ENCODE measurements around the gene PAQR4.

Gene PAQR4

DNA sequence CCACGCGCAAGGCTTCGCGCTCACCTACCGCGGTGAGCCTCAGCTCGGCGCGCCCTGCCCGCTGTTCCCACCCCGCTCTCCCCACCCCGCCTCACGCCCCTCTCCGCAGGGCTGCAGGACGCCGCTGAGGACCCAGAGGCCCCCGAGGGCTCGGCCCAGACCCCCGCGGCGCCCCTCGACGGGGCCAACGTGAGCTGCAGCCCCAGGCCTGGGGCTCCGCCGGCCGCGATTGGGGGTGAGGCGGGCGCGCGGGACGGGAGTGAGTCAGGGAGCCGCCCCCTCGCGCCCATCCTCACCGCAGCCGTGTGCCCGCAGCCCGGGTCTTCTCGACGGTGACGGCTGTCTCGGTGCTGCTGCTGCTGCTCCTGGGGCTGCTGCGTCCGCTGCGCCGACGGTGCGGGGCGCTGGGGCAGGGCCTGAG lies 1.9 kb upstream of the PAQR4 start:
- TF ChIP-seq, protein P1, sequence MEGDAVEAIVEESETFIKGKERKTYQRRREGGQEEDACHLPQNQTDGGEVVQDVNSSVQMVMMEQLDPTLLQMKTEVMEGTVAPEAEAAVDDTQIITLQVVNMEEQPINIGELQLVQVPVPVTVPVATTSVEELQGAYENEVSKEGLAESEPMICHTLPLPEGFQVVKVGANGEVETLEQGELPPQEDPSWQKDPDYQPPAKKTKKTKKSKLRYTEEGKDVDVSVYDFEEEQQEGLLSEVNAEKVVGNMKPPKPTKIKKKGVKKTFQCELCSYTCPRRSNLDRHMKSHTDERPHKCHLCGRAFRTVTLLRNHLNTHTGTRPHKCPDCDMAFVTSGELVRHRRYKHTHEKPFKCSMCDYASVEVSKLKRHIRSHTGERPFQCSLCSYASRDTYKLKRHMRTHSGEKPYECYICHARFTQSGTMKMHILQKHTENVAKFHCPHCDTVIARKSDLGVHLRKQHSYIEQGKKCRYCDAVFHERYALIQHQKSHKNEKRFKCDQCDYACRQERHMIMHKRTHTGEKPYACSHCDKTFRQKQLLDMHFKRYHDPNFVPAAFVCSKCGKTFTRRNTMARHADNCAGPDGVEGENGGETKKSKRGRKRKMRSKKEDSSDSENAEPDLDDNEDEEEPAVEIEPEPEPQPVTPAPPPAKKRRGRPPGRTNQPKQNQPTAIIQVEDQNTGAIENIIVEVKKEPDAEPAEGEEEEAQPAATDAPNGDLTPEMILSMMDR (IDR thresholded peaks at IDR 0.05) = no peak
- H3K4me3 ChIP-seq = peak overlapping the region; percentile 52
- no peak overlapping the region for H3K27ac ChIP-seq
- DNase-seq (ENCODE audit: low spot score) = no peak

DNA sequence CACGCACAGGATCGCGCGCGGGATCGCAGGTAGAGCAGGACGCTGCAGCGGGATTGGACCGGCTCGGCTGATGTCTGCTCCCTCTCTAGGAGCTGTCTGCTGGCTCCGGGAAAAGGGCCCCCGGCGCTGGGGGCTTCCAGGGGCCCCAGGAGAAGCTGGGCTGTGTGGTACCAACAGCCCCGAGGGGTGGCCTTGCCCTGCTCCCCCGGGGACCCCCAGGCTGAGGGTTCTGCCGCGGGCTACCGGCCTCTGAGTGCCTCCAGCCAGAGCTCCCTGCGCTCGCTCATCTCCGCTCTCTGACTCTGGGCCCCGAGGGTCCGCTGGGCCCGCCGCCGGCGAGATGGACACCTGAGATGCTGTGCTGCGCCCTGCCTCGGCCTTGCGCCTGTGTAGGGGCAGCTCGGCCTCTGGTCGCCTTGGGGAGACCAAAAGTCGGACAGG lies 1.4 kb upstream of the PAQR4 start:
- Histone ChIP-seq H3K4me3 (no peak overlapping the region), H3K27ac (no peak overlapping the region)
- TF ChIP-seq, protein P1 (IDR thresholded peaks at IDR 0.05) = no peak
- DNase-seq (ENCODE audit: low spot score) = no peak

DNA sequence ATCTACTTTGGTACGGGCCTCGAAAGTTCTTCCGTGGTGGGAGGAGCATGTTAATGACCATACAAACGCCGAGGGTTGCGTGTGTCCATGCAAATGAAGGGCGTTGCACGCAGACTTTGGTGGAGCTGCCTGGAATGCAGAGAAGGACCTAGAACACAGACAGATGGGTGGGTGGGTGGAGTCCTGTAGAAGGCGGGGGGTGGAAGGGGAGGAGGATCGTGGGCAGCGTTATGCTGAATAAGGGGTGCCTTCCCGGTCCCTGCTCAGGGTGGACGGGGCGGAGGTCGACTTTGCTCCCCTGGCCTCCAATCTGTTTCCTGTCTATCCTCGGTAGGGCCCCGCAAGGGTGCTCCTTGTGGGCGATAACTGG lies 795 bp upstream of the PAQR4 start:
- H3K27ac ChIP-seq = no peak overlapping the region
- no peak for DNase-seq (ENCODE audit: low spot score)
- TF ChIP-seq, protein P1 (IDR thresholded peaks at IDR 0.05) = no peak
- H3K4me3 ChIP-seq = peak overlapping the region; percentile 74

DNA sequence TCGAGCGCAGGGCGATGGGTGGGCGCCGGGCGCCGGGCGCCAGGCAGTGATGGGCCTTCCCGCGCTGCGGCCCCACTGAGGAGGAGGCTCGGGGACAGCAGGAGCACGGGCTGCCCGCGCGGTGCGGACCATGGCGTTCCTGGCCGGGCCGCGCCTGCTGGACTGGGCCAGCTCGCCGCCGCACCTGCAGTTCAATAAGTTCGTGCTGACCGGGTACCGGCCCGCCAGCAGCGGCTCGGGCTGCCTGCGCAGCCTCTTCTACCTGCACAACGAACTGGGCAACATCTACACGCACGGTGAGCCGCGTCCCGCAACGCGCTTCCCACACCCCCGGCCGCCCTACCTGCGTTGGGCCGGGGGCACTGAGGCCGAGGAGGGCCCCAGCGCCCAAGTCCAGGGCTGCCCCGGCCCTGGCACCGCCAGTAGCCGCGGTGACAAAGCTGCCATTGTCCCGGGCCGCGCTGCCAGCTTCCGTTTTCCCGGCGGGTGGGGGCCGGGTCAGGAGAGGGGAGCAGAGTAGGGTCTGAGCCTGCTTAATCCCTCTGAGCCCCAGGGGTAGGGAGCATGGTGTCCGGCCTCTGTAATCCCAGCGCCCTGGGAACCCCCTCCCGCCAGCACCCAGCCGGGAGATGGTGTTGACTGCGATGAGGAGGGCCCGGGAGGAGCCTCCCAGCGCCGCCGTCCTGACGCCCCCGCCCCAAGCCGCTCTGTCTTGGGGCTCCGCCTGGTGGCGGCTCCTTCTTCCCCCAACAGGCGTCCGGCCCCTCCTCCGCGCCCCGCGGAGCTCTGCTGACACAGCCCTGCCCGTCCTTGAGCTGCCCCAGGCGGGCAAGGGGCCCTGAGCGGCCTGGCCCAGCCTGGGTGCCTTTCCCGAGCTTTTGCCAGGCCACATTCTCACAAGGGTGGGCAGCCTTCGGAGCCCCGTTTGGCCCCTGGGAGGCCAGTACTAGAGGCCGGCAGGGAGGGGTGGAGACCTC lies 685 bp downstream of the PAQR4 start:
- no peak for DNase-seq (ENCODE audit: low spot score)
- TF ChIP-seq, protein P1 (IDR thresholded peaks at IDR 0.05) = no peak
- Histone ChIP-seq H3K27ac (peak overlapping the region in 1 of 2 donors; percentile 55), H3K4me3 (peak overlapping the region; percentile 74)

DNA sequence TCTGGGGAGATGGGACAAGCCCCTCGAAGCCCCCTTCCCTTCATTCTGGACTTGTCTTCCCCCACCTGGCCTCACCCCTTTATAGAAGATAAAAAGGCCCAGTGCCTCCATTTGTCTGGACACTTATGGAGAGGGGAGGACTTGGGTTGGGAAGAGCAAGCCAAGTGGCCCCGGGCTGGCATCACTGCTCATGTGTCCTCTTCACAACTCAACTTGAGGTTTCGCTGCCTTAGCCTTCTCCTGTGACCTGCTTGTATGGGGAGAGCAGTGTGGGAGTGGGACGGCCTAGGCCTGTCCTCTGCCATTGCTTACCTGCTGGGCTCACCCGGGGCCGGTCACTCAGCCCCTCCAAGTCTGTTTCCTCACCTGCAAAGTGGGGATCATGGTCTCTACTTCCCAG lies 1.4 kb downstream of the PAQR4 start:
- DNase-seq (ENCODE audit: low spot score) = no peak
- no peak overlapping the region for H3K27ac ChIP-seq
- peak overlapping the region; percentile 74 for H3K4me3 ChIP-seq
- TF ChIP-seq, protein P1 (IDR thresholded peaks at IDR 0.05) = no peak

DNA sequence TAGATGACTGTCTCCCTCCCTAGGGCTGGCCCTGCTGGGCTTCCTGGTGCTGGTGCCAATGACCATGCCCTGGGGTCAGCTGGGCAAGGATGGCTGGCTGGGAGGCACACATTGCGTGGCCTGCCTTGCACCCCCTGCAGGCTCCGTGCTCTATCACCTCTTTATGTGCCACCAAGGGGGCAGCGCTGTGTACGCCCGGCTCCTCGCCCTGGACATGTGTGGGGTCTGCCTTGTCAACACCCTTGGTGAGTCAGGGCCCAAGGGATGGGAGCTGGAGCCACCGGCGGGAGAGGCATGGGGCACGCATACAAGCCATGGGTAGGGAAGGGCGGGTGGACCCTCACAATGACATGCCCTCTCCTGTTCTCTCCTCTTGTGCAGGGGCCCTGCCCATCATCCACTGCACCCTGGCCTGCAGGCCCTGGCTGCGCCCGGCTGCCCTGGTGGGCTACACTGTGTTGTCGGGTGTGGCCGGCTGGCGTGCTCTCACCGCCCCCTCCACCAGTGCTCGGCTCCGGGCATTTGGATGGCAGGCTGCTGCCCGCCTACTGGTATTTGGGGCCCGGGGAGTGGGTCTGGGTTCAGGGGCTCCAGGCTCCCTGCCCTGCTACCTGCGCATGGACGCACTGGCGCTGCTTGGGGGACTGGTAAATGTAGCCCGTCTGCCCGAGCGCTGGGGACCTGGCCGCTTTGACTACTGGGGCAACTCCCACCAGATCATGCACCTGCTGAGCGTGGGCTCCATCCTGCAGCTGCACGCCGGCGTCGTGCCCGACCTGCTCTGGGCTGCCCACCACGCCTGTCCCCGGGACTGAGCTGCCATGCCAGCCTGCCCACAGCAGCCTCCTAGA lies 2.2 kb downstream of the PAQR4 start:
- Histone ChIP-seq H3K27ac (no peak overlapping the region), H3K4me3 (no peak overlapping the region)
- DNase-seq (ENCODE audit: low spot score) = no peak
- TF ChIP-seq, protein P1 (IDR thresholded peaks at IDR 0.05) = no peak

All from coronary artery (tissue), 2 donors.